Measurements from ENCODE around the gene RAB7B.

DNA sequence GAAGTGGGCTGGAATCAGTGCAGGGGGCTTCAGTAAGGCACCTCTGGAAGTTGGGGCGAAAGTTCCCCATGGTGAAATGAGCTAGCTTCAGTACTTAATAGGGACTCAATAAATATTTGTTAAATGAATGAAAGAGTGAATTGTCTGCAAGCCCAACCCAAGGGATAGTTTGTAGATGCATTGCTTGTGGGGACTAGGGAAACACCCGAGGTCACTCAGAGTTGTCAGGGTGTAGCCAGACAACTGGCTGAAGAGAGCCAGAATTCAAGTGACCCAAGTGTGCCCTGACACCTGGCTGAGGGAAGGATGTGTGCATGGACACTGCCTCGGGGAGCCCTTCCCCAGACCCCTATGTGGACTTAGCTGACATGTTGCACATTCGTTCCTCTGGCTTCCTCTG lies 58.7 kb downstream of the RAB7B start:
- TF ChIP-seq POLR2A (IDR thresholded peaks at IDR 0.05), result no peak
- TF ChIP-seq, protein P1, sequence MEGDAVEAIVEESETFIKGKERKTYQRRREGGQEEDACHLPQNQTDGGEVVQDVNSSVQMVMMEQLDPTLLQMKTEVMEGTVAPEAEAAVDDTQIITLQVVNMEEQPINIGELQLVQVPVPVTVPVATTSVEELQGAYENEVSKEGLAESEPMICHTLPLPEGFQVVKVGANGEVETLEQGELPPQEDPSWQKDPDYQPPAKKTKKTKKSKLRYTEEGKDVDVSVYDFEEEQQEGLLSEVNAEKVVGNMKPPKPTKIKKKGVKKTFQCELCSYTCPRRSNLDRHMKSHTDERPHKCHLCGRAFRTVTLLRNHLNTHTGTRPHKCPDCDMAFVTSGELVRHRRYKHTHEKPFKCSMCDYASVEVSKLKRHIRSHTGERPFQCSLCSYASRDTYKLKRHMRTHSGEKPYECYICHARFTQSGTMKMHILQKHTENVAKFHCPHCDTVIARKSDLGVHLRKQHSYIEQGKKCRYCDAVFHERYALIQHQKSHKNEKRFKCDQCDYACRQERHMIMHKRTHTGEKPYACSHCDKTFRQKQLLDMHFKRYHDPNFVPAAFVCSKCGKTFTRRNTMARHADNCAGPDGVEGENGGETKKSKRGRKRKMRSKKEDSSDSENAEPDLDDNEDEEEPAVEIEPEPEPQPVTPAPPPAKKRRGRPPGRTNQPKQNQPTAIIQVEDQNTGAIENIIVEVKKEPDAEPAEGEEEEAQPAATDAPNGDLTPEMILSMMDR (IDR thresholded peaks at IDR 0.05), result no peak
- no peak for TF ChIP-seq EP300 (IDR thresholded peaks at IDR 0.05)

Data from ovary (tissue), 3 donors.